ENCODE results near the gene PARD3.
"Not testable (repeated sequence)": the region's sequence is repeated elsewhere in the genome, so short reads cannot be mapped to it uniquely, and the experiment has no call there.

Gene PARD3

DNA sequence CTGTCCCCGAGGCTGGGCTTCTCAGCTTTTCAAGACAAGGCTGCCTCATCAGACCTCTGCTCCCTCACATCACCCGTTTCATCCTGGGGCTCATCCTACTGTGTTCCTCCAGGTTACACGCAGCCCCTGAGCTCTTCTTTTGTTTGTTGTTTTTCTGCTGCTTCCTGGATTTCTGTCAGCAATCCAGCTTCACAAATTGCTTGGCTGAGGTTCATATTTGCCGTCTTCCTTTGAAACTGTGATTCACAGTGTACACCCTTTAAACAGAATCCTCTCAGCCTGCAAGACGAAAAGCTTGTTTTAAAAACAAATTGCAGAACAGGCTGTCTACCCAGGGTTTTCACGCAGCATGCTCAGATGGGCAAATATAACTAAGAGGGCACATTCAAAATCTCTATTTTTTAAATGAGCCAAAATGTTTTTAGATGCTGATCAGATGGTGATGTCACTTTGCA, 39.1 kb upstream of the PARD3 start:
- TF ChIP-seq, protein P1, sequence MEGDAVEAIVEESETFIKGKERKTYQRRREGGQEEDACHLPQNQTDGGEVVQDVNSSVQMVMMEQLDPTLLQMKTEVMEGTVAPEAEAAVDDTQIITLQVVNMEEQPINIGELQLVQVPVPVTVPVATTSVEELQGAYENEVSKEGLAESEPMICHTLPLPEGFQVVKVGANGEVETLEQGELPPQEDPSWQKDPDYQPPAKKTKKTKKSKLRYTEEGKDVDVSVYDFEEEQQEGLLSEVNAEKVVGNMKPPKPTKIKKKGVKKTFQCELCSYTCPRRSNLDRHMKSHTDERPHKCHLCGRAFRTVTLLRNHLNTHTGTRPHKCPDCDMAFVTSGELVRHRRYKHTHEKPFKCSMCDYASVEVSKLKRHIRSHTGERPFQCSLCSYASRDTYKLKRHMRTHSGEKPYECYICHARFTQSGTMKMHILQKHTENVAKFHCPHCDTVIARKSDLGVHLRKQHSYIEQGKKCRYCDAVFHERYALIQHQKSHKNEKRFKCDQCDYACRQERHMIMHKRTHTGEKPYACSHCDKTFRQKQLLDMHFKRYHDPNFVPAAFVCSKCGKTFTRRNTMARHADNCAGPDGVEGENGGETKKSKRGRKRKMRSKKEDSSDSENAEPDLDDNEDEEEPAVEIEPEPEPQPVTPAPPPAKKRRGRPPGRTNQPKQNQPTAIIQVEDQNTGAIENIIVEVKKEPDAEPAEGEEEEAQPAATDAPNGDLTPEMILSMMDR (conservative IDR thresholded peaks at IDR 0.05; ENCODE audit: low read depth): no peak
- POLR2A ChIA-PET (ENCODE audit: low non-redundant PET): no interaction called here
- H3K27ac ChIP-seq: peak overlapping the region; percentile 62
- DNase-seq (ENCODE audit: low spot score): no peak
- CTCF ChIA-PET: interaction anchor here (0.6 to 1.3 kb wide), 2 partner anchors 140 to 1480 kb away, joined by 3 read pairs; no protein-coding TSS in a partner anchor

DNA sequence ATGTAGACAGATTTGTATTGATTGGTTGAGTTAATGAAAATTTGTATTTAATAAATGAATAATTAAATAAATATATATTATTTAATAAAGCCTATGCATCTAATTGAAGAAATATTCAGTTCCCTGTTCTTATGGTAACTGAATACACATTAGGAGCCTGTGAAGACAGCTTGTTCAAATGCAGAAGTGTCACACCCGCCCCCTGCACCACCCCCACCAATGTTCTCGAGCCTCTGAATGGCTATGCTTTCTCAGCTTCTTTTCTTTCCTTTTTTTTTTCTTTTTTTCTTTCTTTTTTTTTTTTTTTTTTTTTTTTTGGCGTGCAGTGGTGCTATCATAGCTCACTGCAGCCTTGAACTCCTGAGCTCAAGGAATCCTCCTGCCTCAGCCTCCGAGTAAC, 38.3 kb upstream of the PARD3 start:
- ChIA-PET POLR2A (ENCODE audit: low non-redundant PET) (no interaction called here), CTCF (interaction anchor here (0.7 kb wide), 1 partner anchor 17 kb away, joined by 3 read pairs; no protein-coding TSS in a partner anchor)
- no peak overlapping the region; the same call in 1 of the 2 replicates for H3K27ac ChIP-seq
- no peak for DNase-seq (ENCODE audit: low spot score)
- TF ChIP-seq, protein P1 (conservative IDR thresholded peaks at IDR 0.05; ENCODE audit: low read depth): no peak

DNA sequence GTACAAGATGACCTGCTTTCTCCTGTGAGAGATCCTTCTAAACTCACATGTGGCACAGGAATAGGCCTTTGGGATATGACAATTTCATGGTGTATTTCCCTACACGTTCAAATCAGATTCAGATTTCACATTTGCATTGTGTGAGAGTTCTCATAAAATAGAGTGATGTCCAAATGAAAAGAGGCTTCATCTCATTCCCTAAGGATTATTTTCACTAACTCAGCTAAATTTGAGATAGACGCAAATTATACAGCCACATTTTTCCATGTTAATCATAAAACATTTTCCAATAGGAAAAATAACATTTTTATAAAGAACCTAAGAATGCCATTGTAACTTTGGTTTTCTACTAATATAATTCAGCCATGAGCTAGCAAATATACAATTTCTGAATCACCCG, 35.5 kb upstream of the PARD3 start:
- H3K27ac ChIP-seq: no peak overlapping the region
- POLR2A ChIA-PET (ENCODE audit: low non-redundant PET): no interaction called here
- no peak for DNase-seq (ENCODE audit: low spot score)
- TF ChIP-seq, protein P1 (conservative IDR thresholded peaks at IDR 0.05; ENCODE audit: low read depth): no peak
- CTCF ChIA-PET: no interaction called here

DNA sequence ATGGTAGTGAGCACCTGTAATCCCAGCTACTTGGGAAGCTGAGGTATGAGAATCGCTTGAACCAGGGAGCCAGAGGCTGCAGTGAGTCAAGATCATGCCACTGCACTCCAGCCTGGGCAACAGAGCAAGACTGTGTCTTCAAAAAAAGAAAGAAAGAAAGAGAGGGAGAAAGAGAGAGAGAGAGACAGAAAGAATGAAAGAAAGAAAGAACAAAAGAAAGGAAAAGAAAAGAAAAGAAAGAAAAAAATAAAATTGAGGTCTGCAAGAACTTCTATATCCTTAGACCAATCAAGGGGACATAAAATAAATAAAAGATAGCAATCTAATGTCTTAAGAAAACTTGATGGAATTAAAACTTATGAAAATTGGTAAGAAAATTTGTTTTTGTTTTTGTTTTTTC, 34.9 kb upstream of the PARD3 start:
- ChIA-PET POLR2A (ENCODE audit: low non-redundant PET) (no interaction called here), CTCF (no interaction called here)
- TF ChIP-seq, protein P1 (conservative IDR thresholded peaks at IDR 0.05; ENCODE audit: low read depth): no peak
- no peak for DNase-seq (ENCODE audit: low spot score)
- H3K27ac ChIP-seq: no peak overlapping the region

DNA sequence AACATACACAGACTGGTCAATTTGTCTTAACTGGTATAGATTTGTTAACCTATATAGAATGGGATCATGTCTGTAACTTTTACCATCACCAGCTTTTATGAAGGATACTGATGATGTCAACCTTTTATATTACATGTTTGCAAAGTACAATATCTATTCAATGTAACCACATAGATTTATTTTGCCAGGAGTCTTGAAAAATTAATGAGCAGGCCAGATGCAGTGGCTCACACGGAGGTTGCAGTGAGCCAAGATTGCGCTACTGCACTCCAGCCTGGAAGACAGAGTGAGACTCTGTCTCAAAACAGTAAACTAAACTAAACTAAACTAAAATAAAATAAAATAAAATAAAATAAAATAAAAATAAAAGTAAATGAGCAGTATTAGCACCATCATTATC, 30.0 kb upstream of the PARD3 start:
- POLR2A ChIA-PET (ENCODE audit: low non-redundant PET): no interaction called here

DNA sequence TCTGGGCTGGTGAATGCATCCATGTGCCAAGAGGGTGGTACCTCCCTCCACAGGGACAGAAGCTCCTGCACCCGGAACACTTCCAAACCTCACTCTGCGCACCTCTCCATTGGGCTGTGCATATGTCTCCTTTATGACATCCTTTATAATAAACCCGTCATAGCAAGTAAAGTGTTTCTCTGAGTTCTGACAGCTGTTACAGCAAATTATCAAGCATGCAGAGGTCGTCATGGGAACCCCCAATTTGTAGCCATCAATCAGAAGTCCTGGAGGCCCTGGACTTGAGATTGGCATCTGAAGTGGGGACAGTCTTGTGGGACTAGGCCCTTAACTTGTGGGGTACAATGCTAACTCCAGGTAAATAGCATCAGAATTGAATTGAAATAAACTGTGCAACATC, 29.4 kb upstream of the PARD3 start:
- no peak overlapping the region for H3K27ac ChIP-seq
- no peak for DNase-seq (ENCODE audit: low spot score)
- POLR2A ChIA-PET (ENCODE audit: low non-redundant PET): no interaction called here
- TF ChIP-seq, protein P1 (conservative IDR thresholded peaks at IDR 0.05; ENCODE audit: low read depth): no peak
- CTCF ChIA-PET: no interaction called here

More for the DNA sequence above, 30.0 kb upstream of the PARD3 start:
- TF ChIP-seq, protein P1 (conservative IDR thresholded peaks at IDR 0.05; ENCODE audit: low read depth): no peak
- no peak overlapping the region for H3K27ac ChIP-seq
- DNase-seq (ENCODE audit: low spot score): no peak
- CTCF ChIA-PET: no interaction called here

DNA sequence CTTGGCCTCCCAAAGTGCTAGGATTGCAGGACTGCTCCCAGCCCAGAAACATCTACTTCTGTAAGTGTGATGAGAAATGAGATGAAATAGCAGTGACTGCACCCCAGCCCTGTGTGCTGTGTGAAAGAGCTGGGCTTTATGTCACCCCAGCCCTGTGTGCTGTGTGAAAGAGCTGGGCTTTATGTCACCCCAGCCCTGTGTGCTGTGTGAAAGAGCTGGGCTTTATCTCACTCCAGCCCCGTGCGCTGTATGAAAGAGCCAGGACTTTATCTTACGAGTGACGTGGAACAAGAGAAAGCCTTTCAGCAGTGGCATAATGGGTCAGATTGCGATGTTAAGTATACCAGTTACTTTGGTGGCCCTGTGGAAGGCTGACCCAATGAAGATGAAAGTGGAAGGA, 28.4 kb upstream of the PARD3 start:
- H3K27ac ChIP-seq; DNase-seq (ENCODE audit: low spot score); POLR2A ChIA-PET (ENCODE audit: low non-redundant PET): not testable (repeated sequence)
- CTCF ChIA-PET: interaction anchor here (0.6 kb wide), 1 partner anchor 67 kb away, joined by 5 read pairs; no protein-coding TSS in a partner anchor

Measured in RWPE1 (cell line).